Neural progenitor cell (in vitro differentiated cells): ENCODE measurements around the gene CREB5. TPM values are rescaled to one million over a fixed set of nuclear protein-coding genes. Genes with fewer than 3 reads are reported as not detected.

Experiments
- DNase-seq: peaks from one replicate; pipeline ENCODE4 v3.0.0-alpha.2; 2016; ENCODE audit warnings: low spot score
- H2AFZ ChIP-seq: fragments of 200-600 bp; sonication (generic); replicated peaks from 2 replicates; pipeline ENCODE4 v1.6.1; 2016; ENCODE audit warnings: antibody characterized with exemption
- H3F3A ChIP-seq: fragments of 200-600 bp; sonication (generic); 2 replicates; pipeline ENCODE4 v1.6.1; 2016; ENCODE audit warnings: antibody characterized with exemption, low read depth
- H3K27ac ChIP-seq: fragments of 200-600 bp; sonication (generic); 2 replicates; pipeline ENCODE4 v1.5.1; 2016; ENCODE audit warnings: mild to moderate bottlenecking
- H3K27me3 ChIP-seq: fragments of 200-600 bp; sonication (generic); 2 replicates; pipeline ENCODE4 v1.6.1; 2016; ENCODE audit warnings: mild to moderate bottlenecking, moderate library complexity
- H3K36me3 ChIP-seq: fragments of 200-600 bp; sonication (generic); 2 replicates; pipeline ENCODE4 v1.5.1; 2016
- H3K4me1 ChIP-seq: fragments of 200-600 bp; sonication (generic); 2 replicates; pipeline ENCODE4 v1.6.1; 2016; ENCODE audit warnings: mixed run types
- H3K4me2 ChIP-seq: fragments of 200-600 bp; sonication (generic); 2 replicates; pipeline ENCODE4 v1.6.1; 2016
- H3K4me3 ChIP-seq: fragments of 200-600 bp; sonication (generic); 2 replicates; pipeline ENCODE4 v1.5.1; 2016
- H3K79me2 ChIP-seq: fragments of 200-600 bp; sonication (generic); 2 replicates; pipeline ENCODE4 v1.6.1; 2016; ENCODE audit warnings: low read depth
- H3K9ac ChIP-seq: fragments of 200-600 bp; sonication (generic); 2 replicates; pipeline ENCODE4 v1.6.1; 2016
- H3K9me3 ChIP-seq: fragments of 200-600 bp; sonication (generic); 2 replicates; pipeline ENCODE4 v1.5.1; 2016; ENCODE audit warnings: low read depth
- H4K20me1 ChIP-seq: fragments of 200-600 bp; sonication (generic); 2 replicates; pipeline ENCODE4 v1.6.1; 2016; ENCODE audit warnings: low read depth
- H3K27ac Mint-ChIP-seq: 3 replicates; pipeline ENCODE4 v1.8.0; 2021; ENCODE audit warnings: mixed read lengths
- H3K27me3 Mint-ChIP-seq: 2 replicates; pipeline ENCODE4 v1.8.0; 2022; ENCODE audit warnings: low read depth, mild to moderate bottlenecking, inconsistent platforms, moderate library complexity, mixed read lengths; ENCODE audit not compliant: insufficient read depth
- H3K36me3 Mint-ChIP-seq: 3 replicates; pipeline ENCODE4 v1.8.0; 2021; ENCODE audit warnings: mixed read lengths
- H3K4me1 Mint-ChIP-seq: 3 replicates; pipeline ENCODE4 v1.8.0; 2021; ENCODE audit warnings: mixed read lengths
- H3K4me3 Mint-ChIP-seq: 3 replicates; pipeline ENCODE4 v1.8.0; 2021; ENCODE audit warnings: mild to moderate bottlenecking, moderate library complexity, mixed read lengths
- H3K9me3 Mint-ChIP-seq: 3 replicates; pipeline ENCODE4 v1.8.0; 2020; ENCODE audit warnings: mixed read lengths
- CTCF ChIP-seq: fragments of 200-600 bp; sonication (generic); IDR thresholded peaks from 2 replicates; pipeline ENCODE4 v1.5.1; 2017; ENCODE audit warnings: antibody characterized with exemption, mild to moderate bottlenecking
- EZH2 ChIP-seq: fragments of 200-600 bp; sonication (generic); IDR thresholded peaks from 2 replicates; pipeline ENCODE4 v1.6.1; 2017; ENCODE audit warnings: antibody characterized with exemption, mild to moderate bottlenecking, moderate library complexity
- EZH2phosphoT487 ChIP-seq: fragments of 200-600 bp; sonication (generic); IDR thresholded peaks from 2 replicates; pipeline ENCODE4 v1.6.1; 2017; ENCODE audit warnings: antibody characterized with exemption
- total RNA-seq: library from RNA; depleted of rRNA; stranded (reverse); fragments of >200 nt; gene quantifications from 2 replicates; pipeline ENCODE4 v1.2.3, GENCODE V29; 2015; ENCODE audit warnings: low replicate concordance

The CREB5 gene
- total RNA-seq, 1 donor from 2014 or later = 1.2 TPM

- Mint-ChIP-seq H3K36me3 (no peaks in the 10 kb centered on the region), H3K9me3 (peaks cover 6% of the 10 kb centered on the region), H3K27ac (peak overlapping the region; percentile 90), H3K27me3 (peaks cover 9% of the 10 kb centered on the region), H3K4me3 (no peak overlapping the region), H3K4me1 (peaks cover 46% of the 10 kb centered on the region)
- Histone ChIP-seq H3K79me2 (no peaks in the 10 kb centered on the region), H3F3A (no peaks in the 10 kb centered on the region), H3K4me2 (no peak overlapping the region), H3K4me1 (no peaks in the 10 kb centered on the region), H3K4me3 (no peak overlapping the region), H3K27ac (no peak overlapping the region), H2AFZ (no peak overlapping the region), H3K27me3 (no peaks in the 10 kb centered on the region), H3K36me3 (no peaks in the 10 kb centered on the region), H3K9me3 (no peaks in the 10 kb centered on the region), H4K20me1 (no peaks in the 10 kb centered on the region), H3K9ac (no peak overlapping the region)
- DNase-seq = no peak
- TF ChIP-seq EZH2 (no peak), EZH2phosphoT487 (no peak)
These were observed 231.4 kb downstream of the CREB5 start for GRCh38 chr7:28643584-28644340.

GRCh38 chr7:28645866-28646265 lies 233.5 kb downstream of the CREB5 start:
- Mint-ChIP-seq H3K36me3 (no peaks in the 10 kb centered on the region), H3K4me3 (no peak overlapping the region), H3K4me1 (peaks cover 48% of the 10 kb centered on the region), H3K27ac (peak overlapping the region; percentile 11), H3K9me3 (peaks cover 6% of the 10 kb centered on the region), H3K27me3 (peaks cover 9% of the 10 kb centered on the region)
- Histone ChIP-seq H3K9ac (no peak overlapping the region), H2AFZ (no peak overlapping the region), H4K20me1 (no peaks in the 10 kb centered on the region), H3F3A (no peaks in the 10 kb centered on the region), H3K79me2 (no peaks in the 10 kb centered on the region), H3K27me3 (no peaks in the 10 kb centered on the region), H3K27ac (no peak overlapping the region), H3K4me1 (no peaks in the 10 kb centered on the region), H3K4me2 (no peak overlapping the region), H3K9me3 (no peaks in the 10 kb centered on the region), H3K36me3 (no peaks in the 10 kb centered on the region), H3K4me3 (no peak overlapping the region)
- TF ChIP-seq EZH2phosphoT487 = no peak
- TF ChIP-seq EZH2 = no peak
- TF ChIP-seq CTCF = no peak
- no peak for DNase-seq

- Histone ChIP-seq H3K9me3 (no peaks in the 10 kb centered on the region), H3K9ac (no peak overlapping the region), H3K4me2 (no peak overlapping the region), H3K79me2 (no peaks in the 10 kb centered on the region), H3K4me3 (no peak overlapping the region), H3F3A (no peaks in the 10 kb centered on the region), H3K27ac (no peak overlapping the region), H2AFZ (no peak overlapping the region), H3K4me1 (no peaks in the 10 kb centered on the region), H4K20me1 (no peaks in the 10 kb centered on the region), H3K27me3 (no peaks in the 10 kb centered on the region), H3K36me3 (no peaks in the 10 kb centered on the region)
- Mint-ChIP-seq H3K36me3 (no peaks in the 10 kb centered on the region), H3K4me3 (no peak overlapping the region), H3K27me3 (peaks cover 9% of the 10 kb centered on the region), H3K9me3 (peaks cover 6% of the 10 kb centered on the region), H3K4me1 (peaks cover 48% of the 10 kb centered on the region), H3K27ac (peak overlapping the region; percentile 11)
- no peak for DNase-seq
- TF ChIP-seq EZH2 = no peak
- no peak for TF ChIP-seq EZH2phosphoT487
- TF ChIP-seq CTCF = no peak
These were observed 234.2 kb downstream of the CREB5 start for GRCh38 chr7:28646376-28647075.

GRCh38 chr7:28647076-28647421 lies 234.7 kb downstream of the CREB5 start:
- Histone ChIP-seq H3F3A (no peaks in the 10 kb centered on the region), H4K20me1 (no peaks in the 10 kb centered on the region), H3K4me1 (no peaks in the 10 kb centered on the region), H3K4me3 (no peak overlapping the region), H3K9ac (no peak overlapping the region), H3K79me2 (no peaks in the 10 kb centered on the region), H3K36me3 (no peaks in the 10 kb centered on the region), H3K4me2 (no peak overlapping the region), H3K9me3 (no peaks in the 10 kb centered on the region), H2AFZ (no peak overlapping the region), H3K27ac (no peak overlapping the region), H3K27me3 (no peaks in the 10 kb centered on the region)
- Mint-ChIP-seq H3K27me3 (peaks cover 8% of the 10 kb centered on the region), H3K27ac (peak overlapping the region; percentile 11), H3K9me3 (peaks cover 3% of the 10 kb centered on the region), H3K4me3 (no peak overlapping the region), H3K4me1 (peaks cover 48% of the 10 kb centered on the region), H3K36me3 (no peaks in the 10 kb centered on the region)
- TF ChIP-seq EZH2phosphoT487 (no peak), CTCF (no peak), EZH2 (no peak)
- no peak for DNase-seq
